Head of caudate nucleus (tissue), 42 donors: Measurements from ENCODE around the gene COP1.
"Not testable (repeated sequence)": the region's sequence is repeated elsewhere in the genome, so short reads cannot be mapped to it uniquely, and the experiment has no call there.

ENCODE experiments used
- DNase-seq, 42 donors: peaks; one replicate each; pipeline versions ENCODE4 v3.0.0 to v3.0.0-alpha.2; 2020 to 2021; ENCODE audit warnings: mixed read lengths in 7 of 42
- intact Hi-C: fragments of 100-400 bp; cut with DNase I; formaldehyde crosslinking; loops from one replicate; pipeline ENCODE4 v1.15.0; 2022

The COP1 gene

GRCh38 chr1:175992202-175992601 is 214.9 kb downstream of the COP1 start:
- peak in 32 of 42 donors; percentile 2 to 67 (median 32) for DNase-seq
- intact Hi-C loops, result not testable (repeated sequence)

GRCh38 chr1:175984813-175985212 is 222.3 kb downstream of the COP1 start:
- DNase-seq, result no peak
- intact Hi-C loops, result no loop called here

DNA sequence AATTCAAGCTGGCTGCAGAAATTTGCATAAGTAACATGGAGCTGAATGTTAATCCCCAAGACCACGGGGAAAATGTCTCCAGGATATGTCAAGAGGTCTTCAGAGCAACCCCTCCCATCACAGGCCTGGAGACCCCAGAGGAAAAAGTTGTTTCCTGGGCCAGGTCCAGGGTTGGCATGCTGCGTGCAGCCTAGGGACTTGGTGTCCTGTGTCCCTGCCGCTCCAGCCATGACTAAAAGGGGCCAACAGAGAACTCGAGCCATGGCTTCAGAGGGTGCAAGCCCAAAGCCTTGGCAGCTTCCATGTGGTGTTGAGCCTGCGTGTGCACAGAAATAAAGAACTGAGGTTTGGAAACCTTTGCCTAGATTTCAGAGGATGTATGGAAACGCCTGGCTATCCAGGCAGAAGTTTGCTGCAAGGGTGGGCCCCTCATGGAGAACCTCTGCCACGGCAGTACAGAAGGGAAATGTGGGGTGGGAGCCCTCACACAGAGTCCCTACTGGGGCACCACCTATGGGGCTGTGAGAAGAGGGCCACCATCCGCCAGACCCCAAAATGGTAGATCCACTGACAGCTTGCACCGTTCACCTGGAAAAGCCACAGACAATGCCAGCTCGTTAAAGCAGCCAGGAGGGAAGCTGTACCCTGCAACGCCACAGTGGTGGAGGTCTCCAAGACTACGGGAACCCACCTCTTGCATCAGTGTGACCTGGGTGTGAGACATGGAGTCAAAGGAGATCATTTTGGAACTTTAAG is 222.9 kb downstream of the COP1 start:
- DNase-seq, result no peak
- intact Hi-C loops, result no loop called here

DNA sequence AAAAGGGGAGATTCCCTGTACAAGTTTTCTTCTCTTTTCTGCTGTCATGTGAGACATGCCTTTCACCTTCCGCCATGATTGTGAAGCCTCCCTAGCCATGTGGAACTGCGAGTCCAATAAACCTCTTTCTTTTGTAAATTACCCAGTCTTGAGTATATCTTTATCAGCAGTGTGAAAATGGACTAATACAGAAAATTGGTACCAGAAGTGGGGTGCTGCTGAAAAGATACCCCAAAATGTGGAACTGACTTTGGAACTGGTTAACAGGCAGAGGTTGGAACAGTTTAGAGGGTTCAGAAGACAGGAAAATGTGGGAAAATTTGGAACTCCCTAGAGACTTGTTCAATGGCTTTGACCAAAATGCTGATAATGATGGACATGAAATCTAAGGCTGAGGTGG is 223.7 kb downstream of the COP1 start:
- intact Hi-C loops, DNase-seq: not testable (repeated sequence)

GRCh38 chr1:175981128-175981527 is 226.0 kb downstream of the COP1 start:
- intact Hi-C loops, result no loop called here

DNA sequence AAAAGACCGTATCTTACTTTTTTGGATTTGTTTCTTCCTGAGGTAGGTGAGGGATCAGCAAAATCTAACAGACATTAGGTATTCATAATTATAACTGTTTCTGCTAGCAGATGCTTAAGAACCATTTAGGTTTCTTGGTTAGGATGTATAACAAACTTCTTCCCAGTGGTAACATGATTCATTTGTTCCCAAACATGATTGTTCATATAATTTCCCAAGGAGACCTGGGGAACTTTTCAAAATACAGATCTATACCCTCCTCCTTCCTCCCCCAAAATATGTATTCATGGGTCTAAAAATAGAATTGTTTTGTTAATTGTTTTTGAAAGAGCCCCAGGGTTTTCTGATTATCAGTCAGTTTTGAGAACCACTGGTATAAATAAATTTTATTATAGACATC is 228.2 kb downstream of the COP1 start:
- intact Hi-C loops, result no loop called here
- DNase-seq, result no peak

More at GRCh38 chr1:175981128-175981527, 226.0 kb downstream of the COP1 start:
- no peak for DNase-seq

- DNase-seq, result no peak
- intact Hi-C loops, result no loop called here
These were observed 228.6 kb downstream of the COP1 start for GRCh38 chr1:175978476-175978875.

DNA sequence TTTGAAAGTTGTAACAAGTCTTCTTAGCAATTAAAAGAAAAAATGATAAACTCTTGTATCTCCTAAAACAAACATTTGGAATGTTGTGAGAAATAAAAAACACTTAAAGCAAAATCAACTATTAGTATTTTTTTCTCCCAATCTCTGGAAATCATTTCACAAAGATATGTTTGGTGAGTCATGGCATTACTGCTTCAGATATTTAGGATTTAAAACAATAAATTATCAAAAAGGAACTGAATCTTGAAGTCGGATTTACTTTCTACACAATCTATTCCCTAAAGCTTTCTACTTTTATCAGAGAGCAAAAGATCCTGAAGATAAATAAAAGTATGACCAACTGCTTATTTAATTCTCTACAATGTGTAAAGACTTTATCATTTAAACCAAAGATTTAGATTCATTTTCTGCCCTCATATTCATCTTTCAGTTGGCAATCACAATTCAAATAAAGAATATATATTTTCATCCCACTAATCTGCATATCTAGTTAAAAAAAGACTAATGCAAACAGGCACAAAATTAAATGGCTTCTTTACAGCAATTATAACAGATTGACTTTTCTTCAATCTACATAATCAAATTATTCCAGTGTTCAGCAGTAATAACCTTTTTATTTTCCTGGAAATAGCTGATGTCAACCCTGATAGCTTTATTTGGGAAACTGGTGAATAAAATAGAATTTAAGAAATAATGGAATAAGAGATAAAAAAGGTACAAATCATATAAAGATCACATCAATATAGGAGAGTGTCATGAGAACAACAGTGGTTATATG is 230.0 kb downstream of the COP1 start:
- intact Hi-C loops, result no loop called here
- no peak for DNase-seq

DNA sequence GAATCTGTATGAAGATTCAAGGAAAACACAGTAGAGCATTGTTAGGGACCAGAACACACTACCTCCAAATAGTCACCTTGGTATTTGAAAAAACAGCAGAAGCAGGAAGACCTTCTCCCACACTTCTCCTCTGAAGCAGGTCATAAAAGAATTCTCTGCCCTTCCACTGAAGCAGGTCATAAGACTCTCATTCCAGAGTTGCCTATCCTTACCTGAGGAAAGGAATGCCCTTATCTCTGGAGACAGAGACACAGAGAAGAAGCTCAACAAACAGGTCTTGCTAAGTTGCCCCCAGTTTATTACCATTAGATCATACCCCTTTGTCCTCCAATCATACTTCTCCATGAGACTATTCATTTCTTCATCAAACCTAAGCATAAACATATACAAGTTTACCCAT is 237.9 kb downstream of the COP1 start:
- DNase-seq, result no peak
- intact Hi-C loops, result no loop called here

DNA sequence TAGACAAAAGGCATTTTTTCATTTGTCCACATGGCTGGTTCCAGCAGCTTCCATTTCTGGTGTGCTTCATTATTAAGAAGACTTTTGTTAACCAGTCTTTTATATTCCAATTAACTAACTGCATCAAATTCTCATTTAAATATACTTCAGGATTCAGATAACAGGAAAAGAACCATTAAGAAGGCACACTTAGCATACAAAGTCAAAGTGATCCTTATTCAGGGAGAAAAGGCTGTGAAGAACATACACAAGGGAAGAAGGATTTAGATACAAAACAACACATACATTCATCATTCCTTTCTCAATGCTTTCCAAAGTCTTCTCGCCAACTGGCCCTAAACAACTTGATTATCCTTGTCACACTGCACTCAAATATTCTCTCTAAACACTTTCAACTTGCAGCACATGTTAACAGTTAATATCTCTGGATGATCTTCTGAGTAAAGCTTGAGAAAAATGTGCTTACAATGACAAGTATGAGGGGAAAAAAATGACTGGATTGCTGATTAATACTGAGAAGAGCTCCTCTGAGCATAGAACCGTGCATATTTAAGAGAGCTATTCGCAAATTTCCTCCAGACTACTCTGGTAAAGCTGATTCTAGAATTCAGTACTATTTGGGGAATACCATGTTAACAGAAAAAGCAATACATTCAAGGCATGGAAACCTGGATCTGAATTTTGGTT is 238.5 kb downstream of the COP1 start:
- no peak for DNase-seq
- intact Hi-C loops, result no loop called here

- intact Hi-C loops, result no loop called here
- no peak for DNase-seq
These were observed 243.3 kb downstream of the COP1 start for GRCh38 chr1:175963740-175964139.

GRCh38 chr1:175960169-175960568 is 246.9 kb downstream of the COP1 start:
- DNase-seq, result no peak
- intact Hi-C loops, result no loop called here

- intact Hi-C loops, result no loop called here
- DNase-seq, result no peak
These were observed 255.5 kb downstream of the COP1 start for GRCh38 chr1:175951627-175952026.

GRCh38 chr1:175947771-175948170 is 259.3 kb downstream of the COP1 start:
- no peak for DNase-seq
- intact Hi-C loops, result no loop called here

DNA sequence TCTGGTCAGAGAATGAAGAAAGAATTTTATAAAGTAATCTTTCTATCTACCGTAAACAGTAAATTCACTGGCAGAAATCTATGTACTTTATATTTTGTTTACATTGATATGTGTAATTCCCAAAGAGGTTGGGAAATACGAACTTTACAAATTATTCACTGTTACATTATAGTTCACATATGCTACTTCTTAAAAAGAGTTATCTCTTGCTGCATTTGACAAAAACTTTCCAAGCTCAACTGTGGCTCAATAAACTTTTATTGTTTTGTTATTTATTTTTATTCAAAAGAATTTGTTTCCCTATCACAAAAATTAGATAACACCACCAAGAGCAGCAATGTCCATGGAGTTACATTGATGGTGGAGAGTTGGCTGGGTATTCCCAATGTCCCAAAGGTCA is 262.5 kb downstream of the COP1 start:
- DNase-seq, result no peak
- intact Hi-C loops, result no loop called here

DNA sequence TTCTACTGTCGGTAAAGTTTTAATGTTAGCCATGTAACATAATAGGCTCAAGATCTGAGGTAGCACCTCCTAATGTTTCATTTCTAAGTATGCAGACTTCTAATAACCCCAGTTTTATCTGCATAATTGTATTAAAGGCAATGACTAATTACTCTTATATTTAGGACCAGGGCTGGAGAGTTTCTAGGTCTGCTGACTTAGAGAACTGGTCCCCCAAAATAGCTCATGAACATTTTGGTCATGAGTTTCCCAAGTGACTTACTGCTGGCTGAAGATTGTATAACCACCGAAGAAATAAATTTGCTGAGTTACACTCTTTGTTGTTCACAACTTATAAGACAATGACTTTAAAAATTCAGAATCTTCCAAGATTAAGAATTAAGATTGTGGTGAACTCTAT is 265.9 kb downstream of the COP1 start:
- no peak for DNase-seq
- intact Hi-C loops, result no loop called here

DNA sequence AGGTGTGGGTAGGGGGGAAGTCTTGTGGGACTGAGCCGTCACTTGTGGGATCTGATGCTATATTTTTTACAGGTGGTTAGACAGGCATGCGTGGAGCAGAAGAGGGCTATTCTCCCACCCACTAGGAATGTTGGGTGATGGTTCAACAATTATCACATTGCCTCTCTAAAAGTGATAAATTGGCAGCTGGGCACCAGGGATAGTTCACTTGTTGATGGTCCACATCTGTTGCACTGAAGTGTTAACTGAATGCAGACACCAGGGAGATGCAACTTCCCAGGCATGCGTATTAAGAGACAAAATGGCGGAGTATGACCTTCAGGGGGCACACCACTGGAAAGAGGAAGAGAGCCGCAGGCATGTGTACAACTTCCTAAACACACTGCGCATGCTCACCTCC is 270.4 kb downstream of the COP1 start:
- no peak for DNase-seq
- intact Hi-C loops, result no loop called here

DNA sequence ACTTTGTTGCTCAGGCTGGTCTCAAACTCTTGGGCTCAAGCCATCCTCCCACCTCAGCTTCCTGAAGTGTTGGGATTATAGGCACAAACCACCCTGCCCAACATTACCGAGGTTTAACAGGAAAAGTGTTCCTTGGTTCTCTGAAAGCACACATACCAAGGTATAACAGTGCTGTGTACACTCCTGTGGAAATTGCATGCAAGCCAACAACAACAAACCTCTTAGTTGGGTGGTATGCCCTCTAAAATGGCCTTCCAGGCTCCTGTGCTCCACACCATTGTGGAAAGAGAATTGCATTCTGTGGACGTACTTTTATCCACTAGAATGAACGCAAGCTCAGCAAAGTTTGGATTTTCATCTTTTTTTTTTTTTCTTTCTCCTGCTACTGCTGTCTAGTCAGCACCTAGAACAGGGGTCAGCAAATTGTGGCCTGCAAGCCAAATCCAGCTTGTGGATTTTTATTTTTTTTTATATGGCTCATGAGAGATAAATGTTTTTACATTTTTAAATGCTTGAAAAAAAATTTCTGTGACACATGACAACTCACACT is 271.4 kb downstream of the COP1 start:
- DNase-seq, result no peak
- intact Hi-C loops, result no loop called here

- intact Hi-C loops, result no loop called here
- no peak for DNase-seq
These were observed 271.9 kb downstream of the COP1 start for GRCh38 chr1:175935166-175935565.

- DNase-seq, result no peak
- intact Hi-C loops, result no loop called here
These were observed 273.3 kb downstream of the COP1 start for GRCh38 chr1:175933801-175934200.
